ENCODE data around the gene BMP8A.

GRCh38 chr1:39509360-39510009 lies 18.0 kb downstream of the BMP8A start:
- no peak for TF ChIP-seq CTCF (IDR thresholded peaks at IDR 0.05)
- no peak for TF ChIP-seq POLR2AphosphoS5 (IDR thresholded peaks at IDR 0.05)
- TF ChIP-seq POLR2A (IDR thresholded peaks at IDR 0.05) = no peak
- no peak for TF ChIP-seq EP300 (IDR thresholded peaks at IDR 0.05)
